ENCODE results near the gene POLE3.

Gene POLE3

DNA sequence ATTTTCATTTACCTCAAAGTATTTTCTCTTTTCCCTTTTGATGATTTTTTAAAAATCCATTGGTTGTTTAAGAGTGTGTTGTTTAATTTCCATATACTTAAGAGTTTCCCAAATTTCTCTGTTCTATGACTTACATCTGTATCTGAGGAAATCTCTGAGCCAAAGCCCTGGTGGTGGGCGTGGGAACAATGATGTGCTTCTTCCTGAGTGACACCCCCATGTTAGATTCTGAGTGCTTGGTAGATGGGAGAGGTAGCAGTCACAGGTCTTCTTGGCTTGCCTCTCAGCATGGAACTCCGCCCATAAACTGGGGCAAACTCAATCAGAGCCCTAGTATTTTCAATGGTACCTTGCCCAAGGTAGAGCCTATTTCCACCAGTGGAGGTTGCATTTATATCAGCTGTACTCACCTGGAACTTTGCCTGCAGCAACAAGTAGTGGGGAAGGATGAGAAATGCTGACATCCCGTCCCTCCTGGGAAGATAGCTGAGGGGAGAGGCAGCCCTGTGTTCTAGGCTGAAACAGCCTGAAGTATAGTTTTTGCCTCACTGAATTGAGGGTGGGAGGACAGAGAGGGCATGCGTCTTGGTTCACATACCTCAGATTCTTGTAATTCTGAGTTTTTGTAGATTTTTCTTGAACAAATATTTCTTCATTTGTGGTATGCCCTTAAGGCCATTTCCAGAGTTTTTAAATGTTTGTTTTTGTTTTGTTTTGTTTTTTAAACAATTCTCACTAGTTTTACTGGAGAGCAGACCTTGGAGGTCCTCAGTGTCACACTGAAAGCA is 26.4 kb upstream of the POLE3 start:
- Histone ChIP-seq H3K27ac (ENCODE audit: low read depth, low read length) (no peak overlapping the region), H3K4ac (ENCODE audit: low read depth, low read length) (no peak overlapping the region), H3K9ac (ENCODE audit: low read length) (no peak overlapping the region), H2BK12ac (ENCODE audit: low read length) (peak overlapping the region; percentile 74), H3K23ac (ENCODE audit: low read length) (no peak overlapping the region), H3K14ac (ENCODE audit: low read length) (no peak overlapping the region), H4K8ac (ENCODE audit: low read depth, low read length) (peak overlapping the region; percentile 31), H2BK5ac (ENCODE audit: low read depth, low read length, poor library complexity) (peak overlapping the region; percentile 48), H3K27me3 (ENCODE audit: insufficient read depth, low read length) (no peaks in the 10 kb centered on the region), H4K91ac (ENCODE audit: low read depth, low read length) (no peak overlapping the region), H3K18ac (ENCODE audit: low read length) (no peak overlapping the region), H3K4me2 (ENCODE audit: low read length) (no peak overlapping the region), H2BK120ac (ENCODE audit: insufficient read depth, low read length, poor library complexity) (peak overlapping the region; percentile 57), H3K36me3 (ENCODE audit: control insufficient read depth in 1 of 2, insufficient read depth in 2 of 2, low read length in 2 of 2) (no peaks in the 10 kb centered on the region), H3K4me3 (ENCODE audit: low read depth, low read length) (no peak overlapping the region), H3K9me3 (ENCODE audit: insufficient read depth, low read depth, low read length) (no peaks in the 10 kb centered on the region), H4K12ac (ENCODE audit: low read depth, low read length) (no peak overlapping the region), H3K4me1 (ENCODE audit: control insufficient read depth in 1 of 2, insufficient read depth in 2 of 2, low read length in 2 of 2) (peaks cover 3% of the 10 kb centered on the region in 2 experiments), H3K79me2 (ENCODE audit: control insufficient read depth, insufficient read depth, low read length, poor library complexity) (no peaks in the 10 kb centered on the region), H2AK5ac (ENCODE audit: low read length) (no peak overlapping the region), H2AFZ (ENCODE audit: insufficient read depth, low read length, poor library complexity) (no peak overlapping the region), H3K79me1 (ENCODE audit: low read length) (no peaks in the 10 kb centered on the region)
- DNase-seq: peak; percentile 76 to 88
- WGBS (ENCODE audit: extremely low coverage, insufficient coverage, insufficient read length): no CpG with 5 or more reads among the region's 4 CpGs

DNA sequence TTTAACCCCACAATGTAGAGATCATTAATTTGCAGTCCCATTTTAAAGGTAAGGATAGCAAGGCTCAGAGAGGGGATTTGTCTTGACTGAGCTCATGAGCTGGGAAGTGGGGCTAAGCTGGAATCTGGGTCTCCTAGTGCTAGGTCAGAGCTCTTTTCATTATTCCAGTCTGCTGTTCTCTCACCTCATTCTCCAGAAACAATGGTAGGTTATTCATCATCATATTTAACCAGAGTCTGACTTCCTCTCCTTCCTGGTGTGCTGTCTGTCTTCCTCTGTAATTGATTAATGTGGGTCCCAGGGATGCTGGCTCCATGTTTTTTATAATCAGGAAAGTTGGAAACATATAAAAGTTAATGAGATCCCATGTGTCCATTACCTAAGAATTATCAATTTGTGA is 20.7 kb upstream of the POLE3 start:
- Histone ChIP-seq H3K4me2 (ENCODE audit: low read length) (no peak overlapping the region), H3K18ac (ENCODE audit: low read length) (no peak overlapping the region), H3K9ac (ENCODE audit: low read length) (no peak overlapping the region), H3K27me3 (ENCODE audit: insufficient read depth, low read length) (no peaks in the 10 kb centered on the region), H3K79me1 (ENCODE audit: low read length) (no peaks in the 10 kb centered on the region), H3K36me3 (ENCODE audit: control insufficient read depth in 1 of 2, insufficient read depth in 2 of 2, low read length in 2 of 2) (no peaks in the 10 kb centered on the region), H3K4ac (ENCODE audit: low read depth, low read length) (no peak overlapping the region), H4K91ac (ENCODE audit: low read depth, low read length) (no peak overlapping the region), H2BK5ac (ENCODE audit: low read depth, low read length, poor library complexity) (no peak overlapping the region), H2AFZ (ENCODE audit: insufficient read depth, low read length, poor library complexity) (no peak overlapping the region), H2AK5ac (ENCODE audit: low read length) (no peak overlapping the region), H3K4me3 (ENCODE audit: low read depth, low read length) (no peak overlapping the region), H3K4me1 (ENCODE audit: control insufficient read depth in 1 of 2, insufficient read depth in 2 of 2, low read length in 2 of 2) (no peaks in the 10 kb centered on the region), H3K9me3 (ENCODE audit: insufficient read depth, low read depth, low read length) (no peaks in the 10 kb centered on the region), H3K27ac (ENCODE audit: low read depth, low read length) (no peak overlapping the region), H3K79me2 (ENCODE audit: control insufficient read depth, insufficient read depth, low read length, poor library complexity) (no peaks in the 10 kb centered on the region), H2BK120ac (ENCODE audit: insufficient read depth, low read length, poor library complexity) (no peak overlapping the region), H2BK12ac (ENCODE audit: low read length) (no peak overlapping the region), H3K23ac (ENCODE audit: low read length) (no peak overlapping the region), H4K12ac (ENCODE audit: low read depth, low read length) (no peak overlapping the region), H4K8ac (ENCODE audit: low read depth, low read length) (no peak overlapping the region), H3K14ac (ENCODE audit: low read length) (no peak overlapping the region)
- DNase-seq: no peak

DNA sequence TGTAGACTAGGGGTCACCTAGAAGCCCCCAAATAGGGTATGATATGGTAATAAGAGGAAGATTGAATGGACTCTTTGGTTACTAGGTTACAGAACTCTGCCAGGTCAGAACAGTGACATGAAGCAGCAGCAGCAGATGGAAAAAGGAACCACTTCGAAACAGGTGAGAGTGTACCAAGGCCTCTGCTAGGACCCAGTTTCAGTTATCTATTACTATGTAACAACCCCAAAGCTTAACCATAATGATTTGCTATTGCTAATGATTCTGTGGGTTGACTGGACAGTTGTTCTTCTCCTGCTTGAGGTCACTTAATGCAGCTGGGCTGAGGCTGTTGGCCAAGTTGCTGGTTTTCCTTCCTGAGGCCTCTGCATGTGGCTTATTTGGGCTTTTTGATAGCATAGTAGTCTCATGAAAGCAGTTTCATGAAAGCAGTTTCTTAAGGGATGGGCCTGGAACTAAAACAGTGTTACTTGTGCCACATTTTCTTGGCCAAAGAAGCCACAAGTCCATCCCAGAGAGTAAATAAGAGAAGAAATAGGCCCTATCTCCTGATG is 17.7 kb upstream of the POLE3 start:
- no peak overlapping the region for H4K12ac ChIP-seq (ENCODE audit: low read depth, low read length)
- no peak overlapping the region for H2BK12ac ChIP-seq (ENCODE audit: low read length)
- H4K91ac ChIP-seq (ENCODE audit: low read depth, low read length): no peak overlapping the region
- H2AFZ ChIP-seq (ENCODE audit: insufficient read depth, low read length, poor library complexity): no peak overlapping the region
- H3K4me1 ChIP-seq (ENCODE audit: control insufficient read depth in 1 of 2, insufficient read depth in 2 of 2, low read length in 2 of 2): no peaks in the 10 kb centered on the region
- no peak overlapping the region for H2BK5ac ChIP-seq (ENCODE audit: low read depth, low read length, poor library complexity)
- H3K9me3 ChIP-seq (ENCODE audit: insufficient read depth, low read depth, low read length): no peaks in the 10 kb centered on the region
- H3K79me2 ChIP-seq (ENCODE audit: control insufficient read depth, insufficient read depth, low read length, poor library complexity): no peaks in the 10 kb centered on the region
- WGBS (ENCODE audit: extremely low coverage, insufficient coverage, insufficient read length): no CpG with 5 or more reads among the region's 1 CpG
- H3K18ac ChIP-seq (ENCODE audit: low read length): no peak overlapping the region
- no peaks in the 10 kb centered on the region for H3K27me3 ChIP-seq (ENCODE audit: insufficient read depth, low read length)
- H3K9ac ChIP-seq (ENCODE audit: low read length): no peak overlapping the region
- no peak overlapping the region for H3K14ac ChIP-seq (ENCODE audit: low read length)
- no peak overlapping the region for H3K4ac ChIP-seq (ENCODE audit: low read depth, low read length)
- no peak for DNase-seq
- H3K79me1 ChIP-seq (ENCODE audit: low read length): no peaks in the 10 kb centered on the region
- H3K23ac ChIP-seq (ENCODE audit: low read length): no peak overlapping the region
- H3K36me3 ChIP-seq (ENCODE audit: control insufficient read depth in 1 of 2, insufficient read depth in 2 of 2, low read length in 2 of 2): no peaks in the 10 kb centered on the region
- H4K8ac ChIP-seq (ENCODE audit: low read depth, low read length): no peak overlapping the region
- no peak overlapping the region for H3K4me3 ChIP-seq (ENCODE audit: low read depth, low read length)
- H3K27ac ChIP-seq (ENCODE audit: low read depth, low read length): no peak overlapping the region
- H2AK5ac ChIP-seq (ENCODE audit: low read length): no peak overlapping the region
- no peak overlapping the region for H3K4me2 ChIP-seq (ENCODE audit: low read length)
- H2BK120ac ChIP-seq (ENCODE audit: insufficient read depth, low read length, poor library complexity): no peak overlapping the region

DNA sequence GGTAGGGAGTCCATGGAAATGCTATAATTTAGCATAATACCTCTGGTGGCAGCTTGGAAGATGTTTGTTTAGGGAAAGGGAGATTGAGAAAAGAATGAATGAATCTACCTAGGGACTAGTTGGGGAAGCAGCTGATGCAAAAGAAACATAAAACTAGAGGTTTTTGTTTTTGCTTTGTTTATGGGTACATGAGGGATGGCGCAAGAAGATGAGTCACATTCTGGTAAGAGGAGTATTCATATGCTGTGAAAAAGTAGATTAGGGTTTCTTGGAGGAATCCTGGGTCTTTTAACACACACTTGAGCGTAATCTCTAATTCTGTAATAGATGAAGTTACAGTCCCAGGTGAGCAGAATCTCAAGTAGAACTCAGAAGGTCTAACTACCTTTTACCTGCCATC is 17.2 kb upstream of the POLE3 start:
- H3K36me3 ChIP-seq (ENCODE audit: control insufficient read depth in 1 of 2, insufficient read depth in 2 of 2, low read length in 2 of 2): no peaks in the 10 kb centered on the region
- no peak overlapping the region for H4K91ac ChIP-seq (ENCODE audit: low read depth, low read length)
- no peak overlapping the region for H2AFZ ChIP-seq (ENCODE audit: insufficient read depth, low read length, poor library complexity)
- H4K12ac ChIP-seq (ENCODE audit: low read depth, low read length): no peak overlapping the region
- H3K4me2 ChIP-seq (ENCODE audit: low read length): no peak overlapping the region
- no peaks in the 10 kb centered on the region for H3K79me2 ChIP-seq (ENCODE audit: control insufficient read depth, insufficient read depth, low read length, poor library complexity)
- WGBS (ENCODE audit: extremely low coverage, insufficient coverage, insufficient read length): no CpG with 5 or more reads among the region's 2 CpGs
- H3K9me3 ChIP-seq (ENCODE audit: insufficient read depth, low read depth, low read length): no peaks in the 10 kb centered on the region
- H2BK5ac ChIP-seq (ENCODE audit: low read depth, low read length, poor library complexity): no peak overlapping the region
- H2BK12ac ChIP-seq (ENCODE audit: low read length): no peak overlapping the region
- no peak overlapping the region for H4K8ac ChIP-seq (ENCODE audit: low read depth, low read length)
- H3K4me1 ChIP-seq (ENCODE audit: control insufficient read depth in 1 of 2, insufficient read depth in 2 of 2, low read length in 2 of 2): no peaks in the 10 kb centered on the region
- peak in 1 of 2 donors; percentile 43 for DNase-seq
- H3K18ac ChIP-seq (ENCODE audit: low read length): no peak overlapping the region
- no peak overlapping the region for H3K4me3 ChIP-seq (ENCODE audit: low read depth, low read length)
- H2AK5ac ChIP-seq (ENCODE audit: low read length): no peak overlapping the region
- no peak overlapping the region for H2BK120ac ChIP-seq (ENCODE audit: insufficient read depth, low read length, poor library complexity)
- no peaks in the 10 kb centered on the region for H3K27me3 ChIP-seq (ENCODE audit: insufficient read depth, low read length)
- H3K23ac ChIP-seq (ENCODE audit: low read length): no peak overlapping the region
- no peak overlapping the region for H3K9ac ChIP-seq (ENCODE audit: low read length)
- no peak overlapping the region for H3K14ac ChIP-seq (ENCODE audit: low read length)
- no peak overlapping the region for H3K27ac ChIP-seq (ENCODE audit: low read depth, low read length)
- no peak overlapping the region for H3K4ac ChIP-seq (ENCODE audit: low read depth, low read length)
- no peaks in the 10 kb centered on the region for H3K79me1 ChIP-seq (ENCODE audit: low read length)

Measured in trophoblast cell (in vitro differentiated cells and primary cell).